K562 (cell line): Measurements from ENCODE around the gene ALDH18A1. TPM values are rescaled to one million over a fixed set of nuclear protein-coding genes. Genes with fewer than 3 reads are reported as not detected.
A peak's percentile ranks its signal among the peaks of the same experiment; 100 is the strongest.

Experiments used
- CREM ChIP-seq: IDR thresholded peaks from 2 replicates; pipeline ENCODE4 v1.6.1; 2014; ENCODE audit warnings: antibody characterized with exemption, low read depth
- DNMT1 ChIP-seq: fragments of 450-650 bp; IDR thresholded peaks from 2 replicates; pipeline ENCODE4 v1.6.1; 2016; ENCODE audit warnings: antibody characterized with exemption, mild to moderate bottlenecking
- ELK3 ChIP-seq: fragments of 450-650 bp; formaldehyde crosslinking; IDR thresholded peaks from 2 replicates; pipeline ENCODE4 v1.4.0; 2020; ENCODE audit warnings: mild to moderate bottlenecking
- EWSR1 ChIP-seq: fragments of 450-650 bp; IDR thresholded peaks from 2 replicates; pipeline ENCODE4 v1.6.1; 2018; ENCODE audit warnings: borderline replicate concordance, mild to moderate bottlenecking, low read depth, moderate library complexity; ENCODE audit not compliant: partially characterized antibody
- FOXM1 ChIP-seq, 2 experiments: fragments of 450-650 bp in 1 of 2; sonication (generic) in 1 of 2; formaldehyde crosslinking in 1 of 2; IDR thresholded peaks; 2 replicates each; pipeline versions ENCODE4 v1.6.1 to v1.9.0; 2017 to 2022; ENCODE audit warnings: low read depth in 2 of 2, mild to moderate bottlenecking in 2 of 2, missing genetic modification reagents in 1 of 2, moderate library complexity in 1 of 2
- HDAC6 ChIP-seq: IDR thresholded peaks from 2 replicates; pipeline ENCODE4 v1.6.1; 2012; ENCODE audit warnings: low read depth, mild to moderate bottlenecking, control low read depth, inconsistent platforms, low read length, moderate library complexity
- HEY1 ChIP-seq: fragments of 250-450 bp; sonication (Bioruptor Pico); IDR thresholded peaks from 2 replicates; pipeline ENCODE4 v1.5.0; 2020; ENCODE audit warnings: mild to moderate bottlenecking, moderate library complexity, borderline replicate concordance
- MBD2 ChIP-seq: sonication (generic); IDR thresholded peaks from 2 replicates; pipeline ENCODE4 v1.6.1; 2016; ENCODE audit warnings: low read depth, borderline replicate concordance
- MECOM ChIP-seq: fragments of 250-450 bp; sonication (Bioruptor Pico); IDR thresholded peaks from 2 replicates; pipeline ENCODE4 v1.8.0; 2022; ENCODE audit warnings: inconsistent platforms
- MTA1 ChIP-seq: fragments of 450-650 bp; IDR thresholded peaks from 2 replicates; pipeline ENCODE4 v1.6.1; 2017; ENCODE audit warnings: borderline replicate concordance
- MTF1 ChIP-seq: fragments of 250-450 bp; sonication (Bioruptor Pico); IDR thresholded peaks from 2 replicates; pipeline ENCODE4 v1.9.0; 2021; ENCODE audit warnings: moderate library complexity, mild to moderate bottlenecking, inconsistent platforms, borderline replicate concordance
- NFIX ChIP-seq: fragments of 250-450 bp; sonication (Bioruptor Pico); IDR thresholded peaks from 2 replicates; pipeline ENCODE4 v1.4.0; 2020; ENCODE audit warnings: low read depth, mild to moderate bottlenecking, moderate library complexity
- NR3C1 ChIP-seq: sonication (generic); formaldehyde crosslinking; IDR thresholded peaks from 2 replicates; pipeline ENCODE4 v1.8.1; 2022; ENCODE audit warnings: missing genetic modification reagents
- PCBP2 ChIP-seq: fragments of 200-400 bp; formaldehyde crosslinking; IDR thresholded peaks from 2 replicates; pipeline ENCODE4 v1.6.1; 2018; ENCODE audit warnings: low read length, low read depth, mild to moderate bottlenecking, moderate library complexity; ENCODE audit not compliant: poor library complexity, severe bottlenecking
- POLR2G ChIP-seq: fragments of 200-400 bp; formaldehyde crosslinking; IDR thresholded peaks from 2 replicates; pipeline ENCODE4 v1.6.1; 2017; ENCODE audit warnings: low read depth, mild to moderate bottlenecking, antibody characterized with exemption, low read length, moderate library complexity
- POLR3A ChIP-seq: IDR thresholded peaks from 2 replicates; pipeline ENCODE4 v1.6.1; 2011; ENCODE audit warnings: borderline replicate concordance, mild to moderate bottlenecking, moderate library complexity; ENCODE audit not compliant: insufficient read length, insufficient read depth; ENCODE audit errors: extremely low read depth
- SLC30A9 ChIP-seq: fragments of 250-450 bp; sonication (Bioruptor Pico); IDR thresholded peaks from 2 replicates; pipeline ENCODE4 v1.8.0; 2022; ENCODE audit warnings: mild to moderate bottlenecking, moderate library complexity
- SRSF1 ChIP-seq: fragments of 200-400 bp; formaldehyde crosslinking; IDR thresholded peaks from 2 replicates; pipeline ENCODE4 v1.6.1; 2017; ENCODE audit warnings: mild to moderate bottlenecking, low read depth, low read length, moderate library complexity
- TRIM28 ChIP-seq: fragments of 450-650 bp; IDR thresholded peaks from 2 replicates; pipeline ENCODE4 v1.6.1; 2017
- WHSC1 ChIP-seq: IDR thresholded peaks from one replicate; pipeline ENCODE4 v1.6.1; 2012; ENCODE audit warnings: low read length, control low read depth, inconsistent platforms
- ZNF143 ChIP-seq: sonication (generic); formaldehyde crosslinking; IDR thresholded peaks from 2 replicates; pipeline ENCODE4 v1.9.0; 2022; ENCODE audit warnings: mild to moderate bottlenecking, missing genetic modification reagents
- ZNF311 ChIP-seq: fragments of 250-450 bp; sonication (Bioruptor Pico); IDR thresholded peaks from 2 replicates; pipeline ENCODE4 v1.4.0; 2020; ENCODE audit warnings: mild to moderate bottlenecking, moderate library complexity
- ZNF41 ChIP-seq: fragments of 250-450 bp; sonication (Bioruptor Pico); conservative IDR thresholded peaks from 2 replicates; pipeline ENCODE4 v1.4.0; 2020; ENCODE audit warnings: mild to moderate bottlenecking
- ZNF586 ChIP-seq: fragments of 450-650 bp; formaldehyde crosslinking; conservative IDR thresholded peaks from 2 replicates; pipeline ENCODE4 v1.4.0; 2020; ENCODE audit warnings: mild to moderate bottlenecking, moderate library complexity
- ZNF780A ChIP-seq: fragments of 250-450 bp; sonication (Bioruptor Pico); IDR thresholded peaks from 2 replicates; pipeline ENCODE4 v1.5.0; 2021; ENCODE audit warnings: mild to moderate bottlenecking
- ZNF830 ChIP-seq: fragments of 250-450 bp; sonication (Bioruptor Pico); IDR thresholded peaks from 2 replicates; pipeline ENCODE4 v1.5.0; 2021; ENCODE audit warnings: mild to moderate bottlenecking
- polyA plus RNA-seq, 8 experiments: library from polyadenylated mRNA; depleted of rRNA in 4 of 8; stranded (reverse) in 5 of 8; unstranded in 3 of 8; fragments of >200 nt; fragmentation: Nextera tagmentation in 2 of 8; fragmentation: Illumina TruSeq in 1 of 8; extraction: Ambion mirVana in 2 of 8; extraction: Trizol in 1 of 8; gene quantifications; 2 replicates each; pipeline versions ENCODE4 v1.2.1 to v1.2.3, GENCODE V29; 2011 to 2014; ENCODE audit warnings: inconsistent platforms in 1 of 8, missing spikeins in 1 of 8
- total RNA-seq, 7 experiments: library from RNA; depleted of rRNA in 6 of 7; stranded (reverse); fragments of >200 nt in 6 of 7; fragmentation: Illumina TruSeq in 2 of 7; extraction: Trizol in 2 of 7; gene quantifications; 2 replicates each; pipeline versions ENCODE4 v1.2.1 to v1.2.3, GENCODE V29; 2011 to 2021; ENCODE audit warnings: low replicate concordance in 1 of 7
- TF ChIP-seq, protein P1 (sequence below): IDR thresholded peaks from 2 replicates; pipeline ENCODE4 v1.6.1; 2016; ENCODE audit warnings: missing genetic modification characterization, missing compliant biosample characterization

Gene ALDH18A1
- total and polyA plus RNA-seq, 9 of the 15 experiments (the other 6 are each of a cell fraction or from before 2014, with no cell fraction given) = 12.0 to 83.3 (median 43.8) TPM

DNA sequence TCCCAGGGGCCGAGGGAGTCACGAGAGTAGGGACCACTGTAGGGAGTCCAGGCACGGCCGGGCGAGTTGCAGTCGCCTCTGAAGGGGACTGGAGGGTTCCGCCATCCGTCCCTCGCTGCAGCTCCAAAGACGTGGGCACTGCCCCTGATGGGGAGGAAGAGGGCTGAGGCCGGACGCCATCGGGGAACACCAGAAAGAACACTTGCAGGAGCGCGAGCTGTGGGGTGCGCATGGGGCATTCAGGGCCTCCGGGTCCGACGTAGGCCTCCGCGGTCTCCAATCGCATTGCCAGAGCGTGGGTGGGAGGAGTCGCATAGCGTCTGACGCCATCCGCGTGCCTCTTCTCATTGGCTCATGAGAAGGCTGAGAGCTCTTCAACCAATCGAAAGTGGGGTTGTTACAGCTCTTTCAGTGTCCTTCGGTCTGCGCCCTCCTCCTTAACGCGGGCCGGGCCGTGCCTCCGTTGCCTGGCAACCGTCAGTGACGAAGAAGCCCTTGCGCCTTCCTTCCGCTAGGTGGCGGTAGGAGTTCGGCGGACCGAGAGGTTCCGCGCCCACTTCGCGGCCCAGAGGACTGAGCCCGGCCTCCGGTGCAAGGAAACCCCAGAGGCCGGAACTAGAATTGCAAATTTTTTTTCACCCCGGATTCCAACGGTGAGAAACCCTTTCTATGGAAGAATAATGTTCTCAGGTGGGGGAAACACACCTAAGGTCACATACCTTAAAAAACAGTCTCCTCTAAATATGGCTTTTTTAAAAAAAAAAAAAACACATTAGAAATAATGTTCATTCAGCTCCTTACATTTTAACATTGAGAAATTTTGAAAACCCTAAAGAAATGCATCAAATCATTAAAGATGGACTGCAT is 37.4 kb upstream of the ALDH18A1 start, which contains the start of gene TCTN3 (continued):
- TF ChIP-seq ZNF143 (CRISPR knock-in tag) (no peak), ZNF780A (CRISPR knock-in tag) (no peak), ZNF311 (CRISPR knock-in tag) (no peak), MTF1 (CRISPR knock-in tag) (no peak), ZNF41 (CRISPR knock-in tag) (no peak), PCBP2 (no peak), FOXM1 (IDR thresholded peaks at IDR 0.05; ENCODE audit: low read depth) (no peak; the same call in 1 of the 2 replicates), FOXM1 (CRISPR knock-in tag; IDR thresholded peaks at IDR 0.05; ENCODE audit: low read depth) (no peak), TRIM28 (no peak), POLR2G (peak; percentile 78), CREM (peak; percentile 97), HEY1 (CRISPR knock-in tag) (no peak), MECOM (no peak), NFIX (no peak), NR3C1 (CRISPR knock-in tag) (no peak), DNMT1 (no peak), MTA1 (peak; percentile 91), WHSC1 (no peak), ELK3 (CRISPR knock-in tag) (no peak), MBD2 (peak; percentile 94; the same call in 1 of the 2 replicates), POLR3A (no peak), SLC30A9 (no peak), ZNF830 (no peak), SRSF1 (no peak), HDAC6 (no peak), ZNF586 (CRISPR knock-in tag) (no peak), EWSR1 (no peak)
- TF ChIP-seq, protein P1, sequence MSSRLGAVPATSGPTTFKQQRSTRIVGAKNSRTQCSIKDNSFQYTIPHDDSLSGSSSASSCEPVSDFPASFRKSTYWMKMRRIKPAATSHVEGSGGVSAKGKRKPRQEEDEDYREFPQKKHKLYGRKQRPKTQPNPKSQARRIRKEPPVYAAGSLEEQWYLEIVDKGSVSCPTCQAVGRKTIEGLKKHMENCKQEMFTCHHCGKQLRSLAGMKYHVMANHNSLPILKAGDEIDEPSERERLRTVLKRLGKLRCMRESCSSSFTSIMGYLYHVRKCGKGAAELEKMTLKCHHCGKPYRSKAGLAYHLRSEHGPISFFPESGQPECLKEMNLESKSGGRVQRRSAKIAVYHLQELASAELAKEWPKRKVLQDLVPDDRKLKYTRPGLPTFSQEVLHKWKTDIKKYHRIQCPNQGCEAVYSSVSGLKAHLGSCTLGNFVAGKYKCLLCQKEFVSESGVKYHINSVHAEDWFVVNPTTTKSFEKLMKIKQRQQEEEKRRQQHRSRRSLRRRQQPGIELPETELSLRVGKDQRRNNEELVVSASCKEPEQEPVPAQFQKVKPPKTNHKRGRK (tag) = no peak
